ENCODE data around the gene POLR1F.

- TF ChIP-seq, protein P1, sequence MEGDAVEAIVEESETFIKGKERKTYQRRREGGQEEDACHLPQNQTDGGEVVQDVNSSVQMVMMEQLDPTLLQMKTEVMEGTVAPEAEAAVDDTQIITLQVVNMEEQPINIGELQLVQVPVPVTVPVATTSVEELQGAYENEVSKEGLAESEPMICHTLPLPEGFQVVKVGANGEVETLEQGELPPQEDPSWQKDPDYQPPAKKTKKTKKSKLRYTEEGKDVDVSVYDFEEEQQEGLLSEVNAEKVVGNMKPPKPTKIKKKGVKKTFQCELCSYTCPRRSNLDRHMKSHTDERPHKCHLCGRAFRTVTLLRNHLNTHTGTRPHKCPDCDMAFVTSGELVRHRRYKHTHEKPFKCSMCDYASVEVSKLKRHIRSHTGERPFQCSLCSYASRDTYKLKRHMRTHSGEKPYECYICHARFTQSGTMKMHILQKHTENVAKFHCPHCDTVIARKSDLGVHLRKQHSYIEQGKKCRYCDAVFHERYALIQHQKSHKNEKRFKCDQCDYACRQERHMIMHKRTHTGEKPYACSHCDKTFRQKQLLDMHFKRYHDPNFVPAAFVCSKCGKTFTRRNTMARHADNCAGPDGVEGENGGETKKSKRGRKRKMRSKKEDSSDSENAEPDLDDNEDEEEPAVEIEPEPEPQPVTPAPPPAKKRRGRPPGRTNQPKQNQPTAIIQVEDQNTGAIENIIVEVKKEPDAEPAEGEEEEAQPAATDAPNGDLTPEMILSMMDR (IDR thresholded peaks at IDR 0.05 in 2 of 3, conservative IDR thresholded peaks at IDR 0.05 in 1 of 3; ENCODE audit: insufficient read depth in 2 of 3, low read depth in 1 of 3, low read length in 3 of 3) = no peak
- TF ChIP-seq NFRKB (IDR thresholded peaks at IDR 0.05; ENCODE audit: low read depth) (no peak), ZNF79 (CRISPR knock-in tag; IDR thresholded peaks at IDR 0.05; ENCODE audit: low read depth) (no peak), CAMTA2 (CRISPR knock-in tag; conservative IDR thresholded peaks at IDR 0.05) (no peak), MXD1 (CRISPR knock-in tag; IDR thresholded peaks at IDR 0.05; ENCODE audit: borderline replicate concordance, poor library complexity, severe bottlenecking) (no peak), TEAD4 (IDR thresholded peaks at IDR 0.05; ENCODE audit: low read length) (no peak), TEAD4 (CRISPR knock-in tag; IDR thresholded peaks at IDR 0.05; ENCODE audit: borderline replicate concordance) (no peak), CBX5 (IDR thresholded peaks at IDR 0.05; ENCODE audit: borderline replicate concordance, low read depth) (no peak), FOSL1 (tag; conservative IDR thresholded peaks at IDR 0.05) (no peak), DNMT1 (IDR thresholded peaks at IDR 0.05) (no peak), NFIC (IDR thresholded peaks at IDR 0.05) (no peak), MECOM (CRISPR knock-in tag; IDR thresholded peaks at IDR 0.05) (no peak), HSF4 (CRISPR knock-in tag; IDR thresholded peaks at IDR 0.05; ENCODE audit: borderline replicate concordance) (no peak), MEIS2 (IDR thresholded peaks at IDR 0.05; ENCODE audit: partially characterized antibody) (no peak)
Measured at GRCh38 chr7:19707240-19707639, 1.6 kb downstream of the POLR1F start.

Measured in K562 (cell line).